Thoracic aorta (tissue), 2 donors: ENCODE results near the gene ARHGDIA. TPM values are rescaled to one million over a fixed set of nuclear protein-coding genes. Genes with fewer than 3 reads are reported as not detected.

ENCODE experiments used
- ATAC-seq: fragments of 150-250 bp; one replicate; pipeline ENCODE4 v1.8.0; 2017; ENCODE audit warnings: low read depth; ENCODE audit not compliant: insufficient number of reproducible peaks, low FRiP score
- DNase-seq: peaks from one replicate; pipeline ENCODE4 v3.0.0-alpha.2; 2020; ENCODE audit warnings: low spot score
- H3K27ac ChIP-seq, 2 donors: fragments of 200-600 bp; sonication (generic); 1 replicate in 1 of 2; 2 replicates in 1 of 2; pipeline ENCODE4 v1.5.1; 2016; ENCODE audit warnings: mild to moderate bottlenecking in 2 of 2, moderate library complexity in 2 of 2
- H3K27me3 ChIP-seq: fragments of 200-600 bp; sonication (generic); replicated peaks from 2 replicates; pipeline ENCODE4 v1.6.0; 2016; ENCODE audit warnings: mild to moderate bottlenecking; ENCODE audit not compliant: insufficient read depth
- H3K36me3 ChIP-seq: fragments of 200-600 bp; sonication (generic); one replicate; pipeline ENCODE4 v1.5.1; 2016
- H3K4me1 ChIP-seq, 2 donors: fragments of 200-600 bp; sonication (generic); 1 replicate in 1 of 2; 2 replicates in 1 of 2; pipeline versions ENCODE4 v1.5.1 to v1.6.0; 2016; ENCODE audit warnings: low read depth in 2 of 2, mild to moderate bottlenecking in 1 of 2; ENCODE audit not compliant: control insufficient read depth in 1 of 2
- H3K4me3 ChIP-seq: fragments of 200-600 bp; sonication (generic); 2 replicates; pipeline ENCODE4 v1.5.1; 2016; ENCODE audit warnings: mild to moderate bottlenecking
- H3K9me3 ChIP-seq: fragments of 200-600 bp; sonication (generic); 2 replicates; pipeline ENCODE4 v1.5.1; 2016
- total RNA-seq, 2 donors: library from RNA; depleted of rRNA; stranded (reverse); fragments of >200 nt; gene quantifications; one replicate each; pipeline versions ENCODE4 v1.1.0 to v1.2.3, GENCODE V29; 2016
- TF ChIP-seq, protein P1 (sequence below): fragments of 200-600 bp; sonication (generic); IDR thresholded peaks from one replicate; pipeline ENCODE4 v1.5.1; 2019; ENCODE audit warnings: antibody characterized with exemption

Gene ARHGDIA
- total RNA-seq, 2 donors from 2014 or later = 206 to 324 TPM

DNA sequence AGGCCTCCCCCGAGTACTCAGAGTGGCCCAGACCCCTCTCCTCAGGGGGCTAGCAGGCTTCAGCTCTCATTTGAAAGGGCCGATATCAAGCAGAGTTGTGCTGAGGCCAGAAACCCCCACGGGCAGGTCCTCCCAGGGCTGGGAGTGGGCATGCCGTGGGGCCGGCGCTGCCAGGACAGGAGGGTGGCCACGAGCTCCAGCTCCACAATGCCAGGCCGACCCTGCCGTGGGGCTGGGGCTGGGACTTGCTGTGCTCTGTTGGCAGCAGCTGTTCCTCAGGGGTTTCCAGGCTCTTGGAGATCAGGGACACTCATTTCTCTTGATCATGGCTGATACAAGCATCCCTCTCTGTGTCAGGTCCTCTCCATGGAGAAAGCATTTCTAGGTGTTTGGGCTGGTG is 27.7 kb upstream of the ARHGDIA start:
- peaks cover 9 to 13% of the 10 kb centered on the region in 2 donors for H3K4me1 ChIP-seq
- H3K36me3 ChIP-seq = peaks cover 44% of the 10 kb centered on the region
- H3K4me3 ChIP-seq = no peak overlapping the region
- H3K27ac ChIP-seq = no peak overlapping the region
- no peaks in the 10 kb centered on the region for H3K27me3 ChIP-seq
- DNase-seq (no peak), ATAC-seq (no peak)
- H3K9me3 ChIP-seq = no peaks in the 10 kb centered on the region
- TF ChIP-seq, protein P1, sequence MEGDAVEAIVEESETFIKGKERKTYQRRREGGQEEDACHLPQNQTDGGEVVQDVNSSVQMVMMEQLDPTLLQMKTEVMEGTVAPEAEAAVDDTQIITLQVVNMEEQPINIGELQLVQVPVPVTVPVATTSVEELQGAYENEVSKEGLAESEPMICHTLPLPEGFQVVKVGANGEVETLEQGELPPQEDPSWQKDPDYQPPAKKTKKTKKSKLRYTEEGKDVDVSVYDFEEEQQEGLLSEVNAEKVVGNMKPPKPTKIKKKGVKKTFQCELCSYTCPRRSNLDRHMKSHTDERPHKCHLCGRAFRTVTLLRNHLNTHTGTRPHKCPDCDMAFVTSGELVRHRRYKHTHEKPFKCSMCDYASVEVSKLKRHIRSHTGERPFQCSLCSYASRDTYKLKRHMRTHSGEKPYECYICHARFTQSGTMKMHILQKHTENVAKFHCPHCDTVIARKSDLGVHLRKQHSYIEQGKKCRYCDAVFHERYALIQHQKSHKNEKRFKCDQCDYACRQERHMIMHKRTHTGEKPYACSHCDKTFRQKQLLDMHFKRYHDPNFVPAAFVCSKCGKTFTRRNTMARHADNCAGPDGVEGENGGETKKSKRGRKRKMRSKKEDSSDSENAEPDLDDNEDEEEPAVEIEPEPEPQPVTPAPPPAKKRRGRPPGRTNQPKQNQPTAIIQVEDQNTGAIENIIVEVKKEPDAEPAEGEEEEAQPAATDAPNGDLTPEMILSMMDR = no peak

GRCh38 chr17:81898029-81898866 is 27.1 kb upstream of the ARHGDIA start:
- no peaks in the 10 kb centered on the region for H3K27me3 ChIP-seq
- H3K4me1 ChIP-seq = peaks cover 9 to 13% of the 10 kb centered on the region in 2 donors
- H3K4me3 ChIP-seq = no peak overlapping the region
- no peaks in the 10 kb centered on the region for H3K9me3 ChIP-seq
- ATAC-seq (no peak), DNase-seq (no peak)
- no peak overlapping the region for H3K27ac ChIP-seq
- TF ChIP-seq, protein P1 = no peak
- H3K36me3 ChIP-seq = peaks cover 44% of the 10 kb centered on the region

DNA sequence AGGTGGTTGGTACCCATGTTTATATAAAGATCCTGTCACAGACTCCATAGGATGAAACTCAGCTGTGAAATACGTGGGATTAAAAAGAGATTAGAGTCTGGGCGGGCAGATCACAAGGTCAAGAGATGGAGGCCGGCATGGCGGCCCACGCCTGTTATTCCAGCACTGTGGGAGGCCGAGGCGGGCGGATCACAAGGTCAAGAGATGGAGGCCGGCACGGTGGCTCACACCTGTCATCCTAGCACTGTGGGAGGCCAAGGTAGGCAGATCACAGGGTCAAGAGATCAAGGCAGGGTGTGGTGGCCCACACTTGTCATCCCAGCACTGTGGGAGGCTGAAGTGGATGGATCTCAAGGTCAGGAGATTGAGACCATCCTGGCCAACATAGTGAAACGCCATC is 24.3 kb upstream of the ARHGDIA start:
- Histone ChIP-seq H3K4me1 (peaks cover 5 to 14% of the 10 kb centered on the region in 2 donors), H3K27me3 (no peaks in the 10 kb centered on the region), H3K9me3 (no peaks in the 10 kb centered on the region), H3K27ac (no peak overlapping the region), H3K4me3 (no peak overlapping the region), H3K36me3 (peaks cover 43% of the 10 kb centered on the region)
- ATAC-seq (no peak), DNase-seq (no peak)
- TF ChIP-seq, protein P1 = no peak

GRCh38 chr17:81891303-81891552 is 20.1 kb upstream of the ARHGDIA start:
- DNase-seq (no peak), ATAC-seq (no peak)
- Histone ChIP-seq H3K4me1 (peaks cover 8 to 26% of the 10 kb centered on the region in 2 donors), H3K27me3 (no peaks in the 10 kb centered on the region), H3K36me3 (peaks cover 46% of the 10 kb centered on the region), H3K27ac (peak overlapping the region; percentile 73 to 91), H3K9me3 (no peaks in the 10 kb centered on the region), H3K4me3 (peak overlapping the region; percentile 97)
- TF ChIP-seq, protein P1 = no peak

GRCh38 chr17:81890447-81891302 is 19.5 kb upstream of the ARHGDIA start:
- peak overlapping the region; percentile 73 to 91 for H3K27ac ChIP-seq
- DNase-seq (no peak), ATAC-seq (no peak)
- peaks cover 45% of the 10 kb centered on the region for H3K36me3 ChIP-seq
- H3K4me3 ChIP-seq = peak overlapping the region; percentile 97
- no peaks in the 10 kb centered on the region for H3K9me3 ChIP-seq
- TF ChIP-seq, protein P1 = no peak
- peaks cover 8 to 26% of the 10 kb centered on the region in 2 donors for H3K4me1 ChIP-seq
- no peaks in the 10 kb centered on the region for H3K27me3 ChIP-seq
